MM.1S (cell line): ENCODE measurements around the gene F11R.

Experiments used
- DNase-seq: peaks from one replicate; pipeline ENCODE4 v3.0.0-alpha.2; 2015
- H2AFZ ChIP-seq: fragments of 300-600 bp; sonication (generic); 2 replicates; pipeline ENCODE4 v1.6.0; 2016; ENCODE audit warnings: antibody characterized with exemption, low read length
- H3F3A ChIP-seq: fragments of 300-600 bp; sonication (generic); 2 replicates; pipeline ENCODE4 v1.6.1; 2016; ENCODE audit warnings: mild to moderate bottlenecking, antibody characterized with exemption, low read length, moderate library complexity, mixed read lengths; ENCODE audit not compliant: insufficient read depth
- H3K27ac ChIP-seq: fragments of 300-600 bp; sonication (generic); 2 replicates; pipeline ENCODE4 v1.5.1; 2016; ENCODE audit warnings: mild to moderate bottlenecking, low read length
- H3K27me3 ChIP-seq: fragments of 300-600 bp; sonication (generic); replicated peaks from 2 replicates; pipeline ENCODE4 v1.6.0; 2016; ENCODE audit warnings: low read length; ENCODE audit not compliant: insufficient read depth
- H3K36me3 ChIP-seq: fragments of 300-600 bp; sonication (generic); replicated peaks from 2 replicates; pipeline ENCODE4 v1.6.1; 2016; ENCODE audit warnings: mild to moderate bottlenecking, low read length, mixed read lengths; ENCODE audit not compliant: insufficient read depth
- H3K4me1 ChIP-seq: fragments of 300-600 bp; sonication (generic); 2 replicates; pipeline ENCODE4 v1.6.1; 2016; ENCODE audit warnings: low read length, mixed read lengths
- H3K4me2 ChIP-seq: fragments of 300-600 bp; sonication (generic); 2 replicates; pipeline ENCODE4 v1.6.0; 2016; ENCODE audit warnings: low read depth, low read length
- H3K4me3 ChIP-seq: fragments of 300-600 bp; sonication (generic); 2 replicates; pipeline ENCODE4 v1.5.1; 2016; ENCODE audit warnings: low read length, mixed read lengths
- H3K79me2 ChIP-seq: fragments of 300-600 bp; sonication (generic); 2 replicates; pipeline ENCODE4 v1.6.1; 2016; ENCODE audit warnings: mixed run types, low read length, mixed read lengths
- H3K9ac ChIP-seq: fragments of 300-600 bp; sonication (generic); 2 replicates; pipeline ENCODE4 v1.6.1; 2016; ENCODE audit warnings: low read length, mixed read lengths
- H3K9me2 ChIP-seq: fragments of 300-600 bp; sonication (generic); replicated peaks from 2 replicates; pipeline ENCODE4 v1.6.1; 2016; ENCODE audit warnings: mild to moderate bottlenecking, low read length, mixed read lengths; ENCODE audit not compliant: insufficient read depth
- H3K9me3 ChIP-seq: fragments of 300-600 bp; sonication (generic); replicated peaks from 2 replicates; pipeline ENCODE4 v1.6.1; 2016; ENCODE audit warnings: mild to moderate bottlenecking, low read length, mixed read lengths; ENCODE audit not compliant: insufficient read depth
- H4K20me1 ChIP-seq: fragments of 300-600 bp; sonication (generic); 2 replicates; pipeline ENCODE4 v1.6.1; 2016; ENCODE audit warnings: mild to moderate bottlenecking, low read length, moderate library complexity, mixed read lengths; ENCODE audit not compliant: insufficient read depth
- EZH2 ChIP-seq: fragments of 300-600 bp; sonication (generic); optimal IDR thresholded peaks from 2 replicates; pipeline ENCODE3; 2017; ENCODE audit warnings: low read depth, mild to moderate bottlenecking, antibody characterized with exemption, low read length, mixed read lengths
- EZH2phosphoT487 ChIP-seq: fragments of 300-600 bp; sonication (generic); IDR thresholded peaks from 2 replicates; pipeline ENCODE4 v1.6.1; 2018; ENCODE audit warnings: antibody characterized with exemption, low read length
- TF ChIP-seq, protein P1 (sequence below): fragments of 300-600 bp; sonication (generic); IDR thresholded peaks from 2 replicates; pipeline ENCODE4 v1.5.1; 2016; ENCODE audit warnings: antibody characterized with exemption, low read length, mixed read lengths

Gene F11R

GRCh38 chr1:161054232-161054631 lies 33.3 kb upstream of the F11R start:
- no peak overlapping the region for H3K9ac ChIP-seq
- H4K20me1 ChIP-seq, result no peaks in the 10 kb centered on the region

GRCh38 chr1:161052899-161053298 lies 31.9 kb upstream of the F11R start:
- no peaks in the 10 kb centered on the region for H4K20me1 ChIP-seq
- H3K9me3 ChIP-seq, result no peaks in the 10 kb centered on the region

More at GRCh38 chr1:161054232-161054631, 33.3 kb upstream of the F11R start:
- DNase-seq, result no peak
- peaks cover 1% of the 10 kb centered on the region for H3K4me1 ChIP-seq
- peaks cover 39% of the 10 kb centered on the region for H3K36me3 ChIP-seq
- no peak overlapping the region for H3K4me2 ChIP-seq
- no peak overlapping the region for H3K4me3 ChIP-seq
- no peaks in the 10 kb centered on the region for H3K9me2 ChIP-seq
- no peaks in the 10 kb centered on the region for H3K27me3 ChIP-seq
- no peaks in the 10 kb centered on the region for H3K9me3 ChIP-seq
- H3F3A ChIP-seq, result 0 out of 2 replicates have a peak, but pooled peaks cover 1% of the 10 kb centered on the region
- TF ChIP-seq, protein P1, sequence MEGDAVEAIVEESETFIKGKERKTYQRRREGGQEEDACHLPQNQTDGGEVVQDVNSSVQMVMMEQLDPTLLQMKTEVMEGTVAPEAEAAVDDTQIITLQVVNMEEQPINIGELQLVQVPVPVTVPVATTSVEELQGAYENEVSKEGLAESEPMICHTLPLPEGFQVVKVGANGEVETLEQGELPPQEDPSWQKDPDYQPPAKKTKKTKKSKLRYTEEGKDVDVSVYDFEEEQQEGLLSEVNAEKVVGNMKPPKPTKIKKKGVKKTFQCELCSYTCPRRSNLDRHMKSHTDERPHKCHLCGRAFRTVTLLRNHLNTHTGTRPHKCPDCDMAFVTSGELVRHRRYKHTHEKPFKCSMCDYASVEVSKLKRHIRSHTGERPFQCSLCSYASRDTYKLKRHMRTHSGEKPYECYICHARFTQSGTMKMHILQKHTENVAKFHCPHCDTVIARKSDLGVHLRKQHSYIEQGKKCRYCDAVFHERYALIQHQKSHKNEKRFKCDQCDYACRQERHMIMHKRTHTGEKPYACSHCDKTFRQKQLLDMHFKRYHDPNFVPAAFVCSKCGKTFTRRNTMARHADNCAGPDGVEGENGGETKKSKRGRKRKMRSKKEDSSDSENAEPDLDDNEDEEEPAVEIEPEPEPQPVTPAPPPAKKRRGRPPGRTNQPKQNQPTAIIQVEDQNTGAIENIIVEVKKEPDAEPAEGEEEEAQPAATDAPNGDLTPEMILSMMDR, result no peak
- TF ChIP-seq EZH2phosphoT487 (no peak), EZH2 (no peak)
- H3K79me2 ChIP-seq, result peaks cover 41% of the 10 kb centered on the region
- no peak overlapping the region for H3K27ac ChIP-seq
- H2AFZ ChIP-seq, result no peak overlapping the region

GRCh38 chr1:161051219-161051618 lies 30.3 kb upstream of the F11R start:
- Histone ChIP-seq H3K4me3 (no peak overlapping the region), H3K4me2 (no peak overlapping the region), H3F3A (peaks cover 31% of the 10 kb centered on the region), H4K20me1 (no peaks in the 10 kb centered on the region), H3K27me3 (no peaks in the 10 kb centered on the region), H3K79me2 (peaks cover 14% of the 10 kb centered on the region), H3K36me3 (peaks cover 28% of the 10 kb centered on the region), H3K4me1 (peaks cover 13% of the 10 kb centered on the region), H2AFZ (no peak overlapping the region), H3K9me2 (no peaks in the 10 kb centered on the region), H3K27ac (no peak overlapping the region), H3K9ac (no peak overlapping the region), H3K9me3 (no peaks in the 10 kb centered on the region)
- TF ChIP-seq EZH2phosphoT487, result no peak
- TF ChIP-seq, protein P1, result no peak
- no peak for TF ChIP-seq EZH2
- no peak for DNase-seq

More at GRCh38 chr1:161052899-161053298, 31.9 kb upstream of the F11R start:
- no peaks in the 10 kb centered on the region for H3K4me1 ChIP-seq
- H3K27me3 ChIP-seq, result no peaks in the 10 kb centered on the region
- H3K36me3 ChIP-seq, result peaks cover 39% of the 10 kb centered on the region
- peaks cover 30% of the 10 kb centered on the region for H3K79me2 ChIP-seq
- no peak overlapping the region for H3K4me2 ChIP-seq
- TF ChIP-seq EZH2phosphoT487 (no peak), EZH2 (no peak)
- TF ChIP-seq, protein P1, result no peak
- DNase-seq, result no peak
- H3K27ac ChIP-seq, result no peak overlapping the region
- no peaks in the 10 kb centered on the region for H3K9me2 ChIP-seq
- H2AFZ ChIP-seq, result no peak overlapping the region
- H3K9ac ChIP-seq, result no peak overlapping the region
- H3K4me3 ChIP-seq, result no peak overlapping the region
- peaks cover 14% of the 10 kb centered on the region; the same call in 1 of the 2 replicates for H3F3A ChIP-seq
